Myocyte (in vitro differentiated cells): ENCODE results near the gene P2RX6. TPM values are rescaled to one million over a fixed set of nuclear protein-coding genes. Genes with fewer than 3 reads are reported as not detected.
A peak's percentile ranks its signal among the peaks of the same experiment; 100 is the strongest.

Experiments used
- DNase-seq: peaks from one replicate; pipeline ENCODE4 v3.0.0-alpha.2; 2012; ENCODE audit warnings: low read depth
- total RNA-seq: library from RNA; depleted of rRNA; stranded (reverse); fragments of >200 nt; gene quantifications from 2 replicates; pipeline ENCODE4 v1.2.3, GENCODE V29; 2014

Gene P2RX6
- total RNA-seq, 1 donor from 2014 or later: 72.8 TPM

DNA sequence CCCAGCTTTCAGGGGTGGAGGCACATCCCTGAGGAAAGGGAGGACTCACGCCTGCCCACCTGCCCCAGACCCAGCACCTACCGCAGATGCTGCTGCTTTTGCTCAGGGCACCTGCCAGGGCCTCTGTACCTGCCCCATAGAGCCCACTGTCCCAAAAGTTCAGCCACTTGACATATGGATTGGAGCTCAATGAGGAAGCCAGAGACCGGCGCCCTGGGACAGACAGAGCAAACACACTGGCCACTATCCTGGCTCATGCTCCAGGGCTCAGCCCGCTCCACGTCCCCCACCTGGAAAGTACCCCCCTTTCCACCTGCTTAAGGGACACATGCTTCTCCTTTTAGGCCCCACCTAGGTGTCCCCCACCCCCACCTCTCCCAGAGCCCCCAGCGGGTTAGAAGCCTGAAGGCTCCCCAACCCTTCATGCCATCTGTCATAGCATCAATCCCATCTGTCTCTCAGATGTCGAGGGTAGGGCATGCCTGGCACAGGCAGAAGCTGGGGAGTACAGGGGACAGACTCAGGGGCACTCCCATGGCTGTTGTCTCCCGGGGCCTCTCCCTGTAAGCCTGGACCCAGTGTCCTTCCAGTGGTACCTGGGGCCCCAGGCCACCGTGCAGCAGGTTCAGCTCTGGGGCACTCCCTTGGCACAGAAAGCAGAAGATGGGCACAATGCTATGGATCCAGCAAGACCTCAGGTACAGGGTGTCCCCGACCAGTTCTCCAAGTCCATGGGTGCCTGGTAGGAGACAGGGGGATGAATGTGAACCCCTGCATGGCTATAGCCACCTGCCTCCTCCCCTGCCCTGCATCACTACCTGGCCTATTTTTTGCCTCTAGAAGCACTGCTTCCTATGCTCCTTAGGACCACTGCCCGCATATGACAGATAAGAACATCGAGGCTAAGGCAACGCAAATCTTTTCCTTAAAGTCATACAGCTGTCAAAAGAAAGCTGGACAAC lies 2.2 kb upstream of the P2RX6 start:
- no peak for DNase-seq

DNA sequence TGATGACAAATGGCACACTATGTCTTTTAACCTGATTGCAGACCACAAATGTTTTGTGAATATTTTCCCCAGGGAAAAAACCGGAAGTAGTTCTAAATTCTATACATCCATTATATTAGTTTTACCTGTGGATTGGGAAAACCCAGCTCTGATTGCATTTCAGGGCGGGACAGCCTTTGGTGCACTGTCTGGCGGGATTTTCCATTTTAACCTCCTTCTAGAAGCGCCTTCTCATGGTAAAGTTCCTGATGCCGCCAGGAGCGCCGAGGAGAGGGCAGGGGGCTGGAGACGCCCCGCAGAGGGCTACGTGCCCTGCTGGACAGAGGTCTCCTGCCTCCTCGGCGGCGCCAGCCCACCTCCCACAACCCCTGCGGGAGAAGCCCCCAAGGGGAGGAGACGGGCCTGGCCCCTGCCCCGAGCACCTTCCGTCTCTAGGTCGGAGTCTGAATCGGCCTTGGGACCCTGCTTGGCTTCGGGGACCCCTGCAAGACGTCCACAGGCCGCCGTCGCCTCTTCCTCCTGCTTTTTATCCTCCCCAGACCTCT lies 1.2 kb upstream of the P2RX6 start:
- no peak for DNase-seq

DNA sequence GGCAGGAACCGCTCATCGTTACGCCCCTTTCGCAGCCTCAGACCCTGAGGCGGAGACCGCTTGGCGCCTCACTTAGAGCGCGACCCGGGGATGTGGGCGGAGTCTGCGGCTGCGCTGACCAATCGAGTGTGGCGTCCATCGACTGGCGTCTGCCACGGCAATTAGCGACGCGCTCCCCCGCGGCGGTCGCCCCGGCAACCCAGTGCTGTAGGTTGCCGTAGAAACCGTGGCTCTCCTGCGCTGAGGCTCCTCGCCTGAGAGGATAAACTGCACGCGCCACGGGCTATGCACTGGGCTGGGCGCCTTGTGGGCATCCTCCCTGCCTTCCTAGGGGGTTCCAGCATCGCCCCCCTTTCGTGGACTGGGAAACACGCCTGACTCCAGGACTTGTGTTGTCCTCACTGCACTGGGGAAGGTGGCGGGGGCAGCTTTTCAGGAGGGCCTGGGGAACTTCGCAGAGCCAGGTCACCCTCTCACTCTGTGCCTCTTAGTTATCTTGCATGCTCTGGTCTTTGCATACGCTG lies 701 bp upstream of the P2RX6 start:
- DNase-seq: peak; percentile 93

DNA sequence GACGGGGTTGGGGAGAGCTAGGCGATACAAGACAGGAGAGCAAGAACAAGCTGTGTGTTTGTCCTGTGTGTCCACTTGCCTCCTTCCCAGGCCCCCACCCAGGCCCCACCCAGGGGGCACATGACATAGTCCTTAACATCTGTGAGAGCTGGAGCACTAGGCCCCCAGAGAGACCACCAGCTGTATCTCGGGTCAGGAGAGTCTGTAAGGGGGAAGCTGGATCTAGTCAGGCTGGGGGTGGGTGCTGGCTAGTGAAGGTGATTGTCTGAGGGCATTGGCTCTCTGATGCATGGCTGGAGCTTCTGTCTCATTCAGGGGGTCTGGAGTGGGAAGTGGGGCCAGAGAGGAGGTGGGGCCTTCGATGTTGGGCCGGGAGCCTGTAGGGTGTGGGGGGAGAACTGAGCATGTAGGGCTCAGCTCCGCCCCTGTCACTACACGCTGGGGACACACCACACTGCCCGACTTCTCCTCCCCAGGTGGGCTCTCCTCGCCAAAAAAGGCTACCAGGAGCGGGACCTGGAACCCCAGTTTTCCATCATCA lies 571 bp downstream of the P2RX6 start:
- DNase-seq: no peak

DNA sequence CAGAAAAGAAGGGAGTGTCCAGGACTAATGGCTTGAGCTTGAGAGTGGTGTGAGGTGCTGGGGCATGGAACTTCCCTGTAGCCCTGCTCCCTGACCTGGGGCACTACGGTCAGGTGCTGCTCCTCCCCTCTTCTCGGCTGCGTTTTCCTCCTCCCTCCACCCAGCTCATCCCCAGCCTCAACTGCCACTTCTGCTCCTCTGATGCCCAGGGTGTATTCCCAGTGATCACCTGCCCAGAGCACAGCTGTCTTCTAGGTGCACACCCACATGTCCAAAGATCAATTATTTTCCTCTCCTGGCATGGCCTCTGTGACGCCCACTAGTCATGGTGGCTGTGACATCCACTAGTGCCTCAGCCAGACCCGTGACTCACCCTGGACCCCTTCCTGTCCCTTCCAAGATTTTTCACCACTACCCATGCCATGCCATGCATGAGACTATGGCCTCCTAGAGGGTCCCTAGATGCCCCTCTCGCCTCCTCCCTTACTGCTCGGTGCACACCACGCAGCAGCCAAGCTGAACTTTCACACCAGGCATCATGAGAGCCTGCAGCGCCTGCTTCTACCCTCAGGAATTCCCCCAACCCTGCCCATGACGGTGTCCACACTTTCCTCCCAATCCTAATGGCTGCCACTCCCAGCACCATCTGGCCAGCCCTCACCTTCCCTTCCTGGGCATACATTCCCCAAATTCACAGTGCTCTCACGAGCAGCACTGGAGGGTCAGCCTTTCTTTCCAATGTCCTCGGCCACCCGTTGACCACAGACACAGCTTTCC lies 1.9 kb downstream of the P2RX6 start:
- no peak for DNase-seq

DNA sequence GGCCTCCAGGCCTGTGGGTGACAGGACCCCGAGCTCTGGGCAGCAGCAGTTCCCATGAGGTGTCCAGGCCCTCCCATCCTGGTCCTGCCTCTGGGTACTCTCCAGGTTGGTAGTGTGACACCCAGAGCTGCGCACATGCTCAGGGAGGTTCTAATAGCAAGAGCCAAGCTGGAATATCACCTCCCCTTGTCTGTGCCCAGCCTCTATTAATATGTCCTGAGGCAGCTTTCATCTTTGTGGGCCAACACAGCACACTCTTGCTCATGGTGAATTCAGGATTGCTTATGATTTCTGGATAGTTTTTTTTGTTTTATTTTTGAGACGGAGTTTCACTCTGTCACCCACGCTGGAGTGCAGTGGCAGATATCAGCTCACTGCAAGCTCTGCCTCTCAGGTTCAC lies 3.3 kb downstream of the P2RX6 start:
- no peak for DNase-seq

DNA sequence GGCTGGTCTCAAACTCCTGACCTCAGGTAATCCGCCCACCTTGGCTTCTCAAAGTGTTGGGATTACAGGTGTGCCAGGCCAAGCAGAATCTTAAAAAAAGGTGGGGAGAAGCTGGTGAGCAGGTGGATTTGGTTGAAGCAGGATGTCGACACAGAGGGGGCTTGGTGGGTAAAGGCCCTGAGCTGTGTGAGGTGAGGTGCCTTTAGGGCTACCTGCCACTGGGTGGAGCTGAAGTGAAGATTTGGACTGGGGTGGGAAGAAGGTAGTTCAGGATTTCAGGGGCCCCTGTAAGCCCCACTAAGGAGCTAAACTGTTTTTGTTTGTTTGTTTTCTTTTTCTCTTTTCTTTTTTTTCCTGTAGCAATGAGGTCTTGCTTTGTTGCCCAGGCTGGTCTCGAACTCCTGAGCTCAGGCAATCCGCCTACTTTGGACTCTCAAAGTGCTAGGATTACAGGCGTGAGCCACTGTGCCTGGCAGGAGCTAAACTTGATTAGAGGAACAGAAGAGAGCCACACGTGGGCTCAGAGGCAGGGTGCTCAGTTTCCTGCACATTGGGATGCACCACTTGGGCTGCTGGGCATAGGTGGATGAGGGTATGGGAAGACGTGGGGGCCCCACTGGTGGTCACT lies 6.0 kb downstream of the P2RX6 start:
- DNase-seq: no peak

DNA sequence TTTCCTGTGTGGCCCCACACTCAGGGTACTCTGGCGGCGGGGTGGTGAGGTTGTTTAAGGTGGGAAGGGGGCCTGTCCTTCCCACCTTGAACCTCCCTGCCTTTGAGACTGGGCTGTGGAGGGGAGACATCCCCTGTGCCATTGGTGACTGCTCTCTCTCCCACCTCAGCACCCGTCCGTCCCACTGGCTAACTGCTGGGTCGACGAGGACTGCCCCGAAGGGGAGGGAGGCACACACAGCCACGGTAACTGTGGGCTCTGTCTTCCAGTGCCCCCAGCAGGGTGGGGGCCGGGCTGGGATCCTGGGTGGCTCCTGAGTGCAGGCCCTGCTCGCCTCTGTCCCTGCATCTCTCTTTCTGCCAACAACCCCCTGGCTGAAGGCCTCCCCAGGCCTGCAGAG lies 7.5 kb downstream of the P2RX6 start:
- DNase-seq: no peak

DNA sequence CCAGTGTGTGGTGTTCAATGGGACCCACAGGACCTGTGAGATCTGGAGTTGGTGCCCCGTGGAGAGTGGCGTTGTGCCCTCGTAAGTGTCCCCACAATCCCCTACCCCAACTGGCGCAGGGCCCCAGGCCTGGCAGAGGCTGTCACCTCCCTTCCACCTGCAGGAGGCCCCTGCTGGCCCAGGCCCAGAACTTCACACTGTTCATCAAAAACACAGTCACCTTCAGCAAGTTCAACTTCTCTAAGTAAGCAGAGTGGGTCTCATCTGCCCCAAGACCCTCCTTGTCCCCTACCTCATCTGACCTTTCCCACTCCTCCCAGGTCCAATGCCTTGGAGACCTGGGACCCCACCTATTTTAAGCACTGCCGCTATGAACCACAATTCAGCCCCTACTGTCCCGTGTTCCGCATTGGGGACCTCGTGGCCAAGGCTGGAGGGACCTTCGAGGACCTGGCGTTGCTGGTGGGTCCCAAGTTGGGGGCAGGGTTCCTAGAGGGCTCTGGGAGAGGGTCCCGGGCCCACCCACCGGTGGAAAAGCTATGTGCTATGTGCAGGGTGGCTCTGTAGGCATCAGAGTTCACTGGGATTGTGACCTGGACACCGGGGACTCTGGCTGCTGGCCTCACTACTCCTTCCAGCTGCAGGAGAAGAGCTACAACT lies 8.1 kb downstream of the P2RX6 start:
- no peak for DNase-seq

DNA sequence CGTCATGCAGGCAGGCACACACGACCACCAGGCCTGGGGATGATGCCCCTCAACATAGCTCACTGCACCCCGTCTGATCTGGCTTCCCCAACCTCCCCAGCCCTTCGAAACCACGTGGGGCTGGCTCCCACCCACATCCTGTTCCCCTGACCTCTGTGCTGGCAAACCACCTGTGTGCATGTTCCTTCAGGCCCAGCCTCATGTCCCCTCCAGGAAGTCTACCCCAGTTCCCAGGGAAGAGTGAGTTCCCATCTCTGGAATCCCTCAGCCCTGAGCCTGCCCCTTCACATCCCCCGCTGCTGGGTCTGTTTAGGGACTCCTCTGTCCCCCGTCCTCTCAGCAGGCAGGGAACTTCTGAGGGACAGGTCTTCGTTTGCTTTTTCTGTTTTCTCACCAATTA lies 10.3 kb downstream of the P2RX6 start:
- DNase-seq: no peak

DNA sequence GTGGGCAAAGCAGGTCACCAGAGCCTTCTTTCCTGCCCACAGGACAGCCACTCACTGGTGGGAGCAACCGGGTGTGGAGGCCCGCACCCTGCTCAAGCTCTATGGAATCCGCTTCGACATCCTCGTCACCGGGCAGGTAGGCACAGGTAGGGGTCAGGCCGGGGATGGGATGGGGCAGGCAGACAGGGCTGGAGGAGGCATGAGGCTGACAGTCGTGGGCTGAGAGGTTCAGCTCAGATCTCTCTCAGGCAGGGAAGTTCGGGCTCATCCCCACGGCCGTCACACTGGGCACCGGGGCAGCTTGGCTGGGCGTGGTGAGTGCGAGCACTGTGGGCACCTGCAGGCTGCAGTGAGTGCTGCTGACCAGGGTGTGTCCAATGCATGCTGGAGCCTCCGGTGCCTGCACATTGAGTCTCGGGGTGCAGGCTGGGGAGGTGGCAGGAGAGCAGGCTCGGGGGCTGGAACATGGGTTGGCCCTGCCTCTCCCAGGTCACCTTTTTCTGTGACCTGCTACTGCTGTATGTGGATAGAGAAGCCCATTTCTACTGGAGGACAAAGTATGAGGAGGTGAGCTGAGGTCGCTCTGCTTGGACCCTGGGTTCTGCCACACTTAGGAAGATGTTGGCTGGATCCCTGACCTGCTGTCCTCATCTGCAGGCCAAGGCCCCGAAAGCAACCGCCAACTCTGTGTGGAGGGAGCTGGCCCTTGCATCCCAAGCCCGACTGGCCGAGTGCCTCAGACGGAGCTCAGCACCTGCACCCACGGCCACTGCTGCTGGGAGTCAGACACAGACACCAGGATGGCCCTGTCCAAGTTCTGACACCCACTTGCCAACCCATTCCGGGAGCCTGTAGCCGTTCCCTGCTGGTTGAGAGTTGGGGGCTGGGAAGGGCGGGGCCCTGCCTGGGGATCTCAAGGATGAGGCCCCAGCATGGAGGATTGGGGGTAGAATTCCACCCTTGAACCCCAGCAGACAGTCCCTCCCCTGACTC lies 11.1 kb downstream of the P2RX6 start:
- DNase-seq: no peak

DNA sequence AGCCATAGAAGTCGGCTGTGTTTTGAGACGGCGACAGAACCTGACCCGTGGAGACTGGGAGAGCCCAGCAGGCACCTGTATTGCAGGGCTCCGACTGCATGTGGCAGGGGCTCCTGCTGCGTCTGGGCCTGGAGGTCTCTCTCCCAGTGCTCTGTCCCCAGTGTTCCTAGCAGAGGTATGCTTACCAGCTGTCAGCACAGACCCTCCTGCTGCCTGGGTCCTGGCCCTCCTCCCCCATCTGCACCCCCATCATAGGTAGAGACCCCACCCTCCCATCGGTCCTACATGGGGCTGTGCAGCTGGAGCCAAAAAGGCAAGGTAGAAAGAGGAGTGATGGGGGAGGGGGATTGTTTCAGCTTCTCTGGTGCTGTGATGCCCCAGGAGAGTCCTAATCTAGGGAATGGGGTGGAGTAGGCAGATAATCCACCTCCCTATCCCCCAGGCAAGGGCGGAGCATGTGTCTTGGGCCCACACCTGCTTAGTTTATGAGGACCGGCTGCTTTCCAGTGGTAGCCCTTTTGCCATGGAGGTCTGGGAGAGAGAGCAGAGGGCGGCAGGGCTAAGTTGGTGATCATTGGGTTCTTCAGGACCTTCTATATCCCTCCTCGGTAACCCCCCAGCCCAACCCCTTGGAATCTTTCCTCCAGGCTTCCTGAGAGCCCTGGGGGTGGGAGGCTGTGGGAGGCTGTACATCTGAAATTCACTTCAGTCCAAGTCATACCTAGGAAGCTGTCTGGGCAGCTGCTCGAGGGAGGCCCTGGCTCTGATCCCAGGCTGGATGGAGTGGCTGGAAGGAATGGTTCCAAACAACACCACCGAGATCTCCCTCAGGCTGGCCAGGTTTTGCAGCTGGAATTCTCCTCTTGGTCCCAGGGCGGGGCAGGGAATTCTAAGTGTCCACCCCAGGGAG lies 12.1 kb downstream of the P2RX6 start:
- DNase-seq: peak; percentile 80

DNA sequence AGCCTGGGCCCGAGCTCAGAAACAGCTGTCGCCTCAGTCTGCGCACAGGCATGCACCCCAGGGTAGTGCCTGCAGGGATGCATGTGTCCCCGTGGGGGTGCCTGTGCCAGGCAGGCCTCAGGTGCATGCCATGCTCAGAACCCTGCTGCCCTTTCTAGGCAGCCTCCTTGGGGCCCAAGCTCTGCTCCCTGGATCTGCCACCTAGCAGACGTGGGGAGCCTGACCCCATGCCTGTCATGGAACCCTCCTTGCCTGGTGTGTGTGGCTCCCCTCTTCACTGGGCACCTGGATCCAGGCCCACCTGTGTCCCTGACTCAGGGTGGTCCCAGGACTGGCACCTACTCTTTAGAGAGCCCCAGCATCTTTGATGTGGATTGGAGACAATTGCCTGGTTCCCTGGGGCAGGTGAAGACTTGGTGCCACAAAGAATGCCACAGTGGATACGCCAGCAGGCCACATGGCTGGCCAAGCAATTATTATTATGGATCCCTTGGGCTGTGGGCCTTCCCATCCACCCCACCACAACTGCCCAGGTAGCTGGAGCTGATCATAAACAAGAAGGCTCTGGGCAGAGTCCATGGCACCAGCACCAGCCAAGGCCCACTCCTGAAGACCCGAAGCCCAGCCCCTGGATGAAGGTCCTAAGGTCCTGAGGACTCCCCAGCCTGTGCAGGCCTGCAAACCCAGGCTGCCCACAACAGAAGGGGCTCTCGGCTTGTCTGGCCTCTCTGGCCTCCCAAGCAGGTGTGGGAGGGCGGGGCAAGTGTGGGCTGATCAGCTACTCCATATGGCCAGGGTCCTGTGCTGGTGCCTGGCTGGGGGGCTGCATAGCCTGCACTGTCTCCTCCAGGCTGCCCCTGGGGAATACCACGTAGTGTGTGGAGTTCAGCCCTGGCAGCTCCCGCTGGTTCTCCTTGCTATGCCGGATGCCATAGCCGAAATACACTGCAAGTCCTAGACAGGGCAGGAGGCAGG lies 13.6 kb downstream of the P2RX6 start:
- DNase-seq: no peak

DNA sequence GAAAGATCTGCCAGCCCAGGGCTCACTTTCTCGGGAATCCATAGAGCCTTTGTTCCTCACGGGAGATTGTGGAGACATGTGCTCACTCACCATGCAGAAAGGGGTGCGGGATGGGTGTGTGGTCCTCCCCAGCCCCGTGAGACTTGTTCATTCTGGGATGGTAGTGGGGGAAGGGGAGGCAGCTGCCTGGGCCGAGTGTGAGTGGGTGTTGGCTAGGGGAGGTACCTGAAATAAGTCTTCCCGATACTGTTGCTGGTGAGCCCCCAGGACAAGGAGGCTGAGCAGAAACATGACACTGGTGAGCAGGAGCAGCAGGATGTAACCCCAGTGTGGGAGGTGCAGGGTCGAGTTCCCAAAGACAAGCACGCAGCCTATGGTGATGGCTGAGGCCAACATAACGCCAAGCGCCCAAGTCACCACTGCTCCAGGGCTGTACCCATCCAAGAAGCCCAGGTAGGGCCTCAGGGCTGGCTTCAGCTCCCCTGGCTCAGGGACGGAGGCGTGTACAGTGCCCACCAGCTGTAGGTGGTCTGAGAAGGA lies 14.6 kb downstream of the P2RX6 start:
- no peak for DNase-seq

DNA sequence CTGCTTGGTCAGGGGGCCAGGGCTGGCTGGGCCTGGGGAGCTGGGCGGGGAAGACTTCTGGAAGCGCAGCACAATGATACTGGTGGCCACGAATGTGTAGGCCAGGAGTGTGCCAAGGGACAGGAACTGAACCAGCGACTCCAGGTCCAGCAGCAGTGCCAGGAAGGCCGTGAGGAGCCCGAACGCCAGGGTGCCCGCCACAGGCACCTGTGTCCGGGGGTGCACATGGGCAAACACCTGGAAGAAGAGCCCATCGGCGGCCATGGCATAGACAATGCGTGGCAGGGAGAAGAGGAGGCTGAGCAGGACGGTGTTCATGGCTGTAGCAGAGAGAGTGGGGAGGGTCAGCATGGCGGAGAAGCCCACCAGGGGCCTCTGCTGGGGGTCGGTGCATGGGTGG lies 15.1 kb downstream of the P2RX6 start:
- DNase-seq: no peak

DNA sequence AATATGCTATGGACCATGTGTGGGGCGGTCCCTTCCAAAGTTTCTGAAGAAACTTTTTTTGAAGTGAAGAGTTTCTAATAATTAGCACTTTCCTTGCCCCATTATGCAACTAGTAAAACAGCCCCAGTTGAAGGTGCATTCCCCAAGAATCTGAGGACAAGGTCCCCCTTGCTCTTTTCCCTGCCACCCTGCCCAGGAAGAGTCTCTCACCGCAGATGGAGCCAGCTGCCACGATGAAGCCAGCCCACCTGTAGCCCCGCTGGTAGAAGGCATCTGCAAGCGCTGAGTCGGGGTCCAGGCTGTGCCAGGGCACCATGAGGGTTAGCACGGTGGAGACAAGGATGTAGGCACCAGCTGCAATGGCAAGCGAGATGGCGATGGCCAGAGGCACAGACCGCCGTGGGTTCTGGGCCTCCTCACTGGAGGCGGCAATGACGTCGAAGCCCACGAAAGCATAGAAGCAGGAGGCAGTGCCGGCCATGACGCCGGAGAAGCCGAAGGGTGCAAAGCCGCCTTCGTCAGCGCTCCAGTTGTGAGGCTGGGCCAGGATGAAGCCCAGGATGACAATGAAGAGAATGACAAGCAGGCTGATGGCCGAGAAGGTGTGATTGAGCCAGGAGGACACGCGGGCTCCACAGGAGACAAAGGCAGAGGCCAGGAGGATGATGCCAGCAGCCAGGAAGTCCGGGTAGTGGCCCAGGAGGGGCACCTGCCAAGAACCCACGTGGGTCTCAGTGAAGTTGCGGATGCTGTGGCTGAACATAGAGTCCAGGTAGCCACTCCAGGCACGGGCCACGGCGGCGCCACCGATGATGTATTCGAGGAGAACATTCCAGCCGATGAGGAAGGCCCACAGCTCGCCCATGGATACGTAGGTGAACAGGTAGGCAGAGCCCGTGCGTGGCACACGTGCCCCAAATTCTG lies 15.9 kb downstream of the P2RX6 start:
- no peak for DNase-seq
